ENCODE results near the gene ALX4. TPM values are rescaled to one million over a fixed set of nuclear protein-coding genes. Genes with fewer than 3 reads are reported as not detected.
A peak's percentile ranks its signal among the peaks of the same experiment; 100 is the strongest.

The ALX4 gene
- polyA plus RNA-seq, 3 donors = not detected

DNA sequence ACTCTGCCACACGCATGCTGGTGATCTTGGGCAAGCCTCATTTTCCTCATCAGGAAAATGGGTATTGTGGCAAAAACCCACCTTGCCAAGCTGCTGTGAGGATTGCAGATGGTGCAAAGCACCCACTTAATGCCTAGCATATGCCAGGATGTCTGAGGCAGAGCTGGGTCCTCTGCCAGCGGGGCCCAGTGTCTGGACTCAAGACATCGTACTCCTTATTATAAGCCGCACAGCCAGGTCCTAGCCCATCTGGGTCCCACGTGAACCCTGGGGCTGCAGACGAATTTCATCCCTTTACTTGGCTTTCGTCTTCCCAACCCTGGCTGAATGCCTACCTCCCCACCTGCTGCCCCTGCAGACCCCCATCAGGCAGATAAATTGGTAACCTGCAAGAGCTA, 34.5 kb upstream of the ALX4 start:
- no peaks in the 10 kb centered on the region for H3K4me1 ChIP-seq (ENCODE audit: control insufficient read depth in 1 of 2, insufficient read depth in 2 of 2, low read length in 2 of 2)
- H3K4me3 ChIP-seq (replicated peaks in 1 of 3; ENCODE audit: low read depth in 2 of 3, low read length in 3 of 3) = no peak overlapping the region
- H3K36me3 Mint-ChIP-seq = no peaks in the 10 kb centered on the region
- no peaks in the 10 kb centered on the region for H3K9me3 ChIP-seq (replicated peaks in 1 of 2; ENCODE audit: control insufficient read depth in 1 of 2, insufficient read depth in 1 of 2, low read length in 2 of 2)
- no peaks in the 10 kb centered on the region for H3K4me1 Mint-ChIP-seq
- no peaks in the 10 kb centered on the region for H3K36me3 ChIP-seq (replicated peaks in 1 of 2; ENCODE audit: control insufficient read depth in 1 of 2, insufficient read depth in 2 of 2, low read length in 2 of 2)
- no peaks in the 10 kb centered on the region for H4K20me1 ChIP-seq (ENCODE audit: insufficient read depth, low read length)
- H3K79me2 ChIP-seq (ENCODE audit: insufficient read depth, low read length) = no peaks in the 10 kb centered on the region
- peaks cover 6 to 22% (median 21%) of the 10 kb centered on the region in 3 donors for H3K27me3 Mint-ChIP-seq (ENCODE audit: low read depth in 3 of 3)
- no peak for DNase-seq
- H3K4me2 ChIP-seq (replicated peaks; ENCODE audit: extremely low read depth, low read length, poor library complexity, severe bottlenecking) = no peak overlapping the region
- no peak overlapping the region for H3K4me3 Mint-ChIP-seq
- TF ChIP-seq, protein P1, sequence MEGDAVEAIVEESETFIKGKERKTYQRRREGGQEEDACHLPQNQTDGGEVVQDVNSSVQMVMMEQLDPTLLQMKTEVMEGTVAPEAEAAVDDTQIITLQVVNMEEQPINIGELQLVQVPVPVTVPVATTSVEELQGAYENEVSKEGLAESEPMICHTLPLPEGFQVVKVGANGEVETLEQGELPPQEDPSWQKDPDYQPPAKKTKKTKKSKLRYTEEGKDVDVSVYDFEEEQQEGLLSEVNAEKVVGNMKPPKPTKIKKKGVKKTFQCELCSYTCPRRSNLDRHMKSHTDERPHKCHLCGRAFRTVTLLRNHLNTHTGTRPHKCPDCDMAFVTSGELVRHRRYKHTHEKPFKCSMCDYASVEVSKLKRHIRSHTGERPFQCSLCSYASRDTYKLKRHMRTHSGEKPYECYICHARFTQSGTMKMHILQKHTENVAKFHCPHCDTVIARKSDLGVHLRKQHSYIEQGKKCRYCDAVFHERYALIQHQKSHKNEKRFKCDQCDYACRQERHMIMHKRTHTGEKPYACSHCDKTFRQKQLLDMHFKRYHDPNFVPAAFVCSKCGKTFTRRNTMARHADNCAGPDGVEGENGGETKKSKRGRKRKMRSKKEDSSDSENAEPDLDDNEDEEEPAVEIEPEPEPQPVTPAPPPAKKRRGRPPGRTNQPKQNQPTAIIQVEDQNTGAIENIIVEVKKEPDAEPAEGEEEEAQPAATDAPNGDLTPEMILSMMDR (IDR thresholded peaks at IDR 0.05) = no peak
- intact Hi-C loops (cut with micrococcal nuclease) = loop anchor here in 1 of 2 donors (10.0 kb wide), 1 partner anchor 1070 kb away; no protein-coding TSS in a partner anchor
- 93% methylated on average over 4 of the region's 7 CpGs for WGBS (ENCODE audit: insufficient coverage)
- H3K9me3 Mint-ChIP-seq = no peaks in the 10 kb centered on the region
- H3K27ac ChIP-seq (ENCODE audit: low read depth in 1 of 2, low read length in 2 of 2) = no peak overlapping the region
- H3K27me3 ChIP-seq (ENCODE audit: control insufficient read depth in 2 of 2, insufficient read depth in 2 of 2, low read length in 2 of 2) = no peaks in the 10 kb centered on the region
- H2AFZ ChIP-seq (ENCODE audit: insufficient read depth, low read depth, low read length, poor library complexity, severe bottlenecking) = no peak overlapping the region
- H3K9ac ChIP-seq (ENCODE audit: insufficient read depth, low read length, poor library complexity, severe bottlenecking) = no peak overlapping the region
- H3K27ac Mint-ChIP-seq = peak overlapping the region in 1 of 7 donors; percentile 42

DNA sequence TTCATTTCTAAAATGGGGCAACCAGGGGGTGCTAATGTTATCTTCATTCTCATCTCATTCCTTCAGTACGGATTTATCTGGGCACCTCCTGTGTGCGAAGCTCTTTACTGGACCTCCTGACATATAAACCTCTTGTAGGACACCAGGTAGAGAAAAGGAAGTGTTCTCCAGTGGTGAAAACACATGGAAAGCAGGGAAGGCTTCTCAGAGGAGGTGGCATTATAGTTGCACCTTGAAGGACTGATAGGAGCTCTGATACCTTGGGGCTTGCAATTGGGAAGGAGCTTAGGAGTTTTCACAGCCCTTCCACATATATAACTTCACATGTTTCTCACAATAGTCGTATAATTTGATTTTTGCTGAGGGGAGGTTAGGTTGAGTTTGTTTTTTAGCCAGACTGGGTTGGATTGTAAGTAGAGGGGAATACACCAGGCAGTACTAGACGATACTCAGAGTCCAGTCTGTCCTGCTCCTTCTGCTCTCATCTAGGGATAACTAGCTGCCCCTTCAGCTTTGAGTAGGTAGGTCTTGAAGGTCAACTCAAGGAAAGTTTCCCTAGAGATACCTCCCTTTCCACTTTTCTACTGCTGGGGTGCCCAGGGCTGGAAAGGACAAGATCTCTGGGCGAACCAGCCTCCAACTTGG, 34.0 kb upstream of the ALX4 start:
- H3K4me2 ChIP-seq (replicated peaks; ENCODE audit: extremely low read depth, low read length, poor library complexity, severe bottlenecking) = no peak overlapping the region
- H3K4me3 Mint-ChIP-seq = no peak overlapping the region
- TF ChIP-seq, protein P1 (IDR thresholded peaks at IDR 0.05) = no peak
- H3K4me1 ChIP-seq (ENCODE audit: control insufficient read depth in 1 of 2, insufficient read depth in 2 of 2, low read length in 2 of 2) = no peaks in the 10 kb centered on the region
- no peak for DNase-seq
- H3K9me3 Mint-ChIP-seq = no peaks in the 10 kb centered on the region
- intact Hi-C loops (cut with micrococcal nuclease) = loop anchor here in 1 of 2 donors (10.0 kb wide), 1 partner anchor 1071 kb away; no protein-coding TSS in a partner anchor
- no peak overlapping the region for H3K27ac ChIP-seq (ENCODE audit: low read depth in 1 of 2, low read length in 2 of 2)
- H3K27me3 ChIP-seq (ENCODE audit: control insufficient read depth in 2 of 2, insufficient read depth in 2 of 2, low read length in 2 of 2) = no peaks in the 10 kb centered on the region
- H3K36me3 Mint-ChIP-seq = no peaks in the 10 kb centered on the region
- no peaks in the 10 kb centered on the region for H3K9me3 ChIP-seq (replicated peaks in 1 of 2; ENCODE audit: control insufficient read depth in 1 of 2, insufficient read depth in 1 of 2, low read length in 2 of 2)
- H4K20me1 ChIP-seq (ENCODE audit: insufficient read depth, low read length) = no peaks in the 10 kb centered on the region
- H3K4me3 ChIP-seq (replicated peaks in 1 of 3; ENCODE audit: low read depth in 2 of 3, low read length in 3 of 3) = no peak overlapping the region
- 94% methylated on average over 2 of the region's 5 CpGs for WGBS (ENCODE audit: insufficient coverage)
- H2AFZ ChIP-seq (ENCODE audit: insufficient read depth, low read depth, low read length, poor library complexity, severe bottlenecking) = no peak overlapping the region
- H3K79me2 ChIP-seq (ENCODE audit: insufficient read depth, low read length) = no peaks in the 10 kb centered on the region
- H3K36me3 ChIP-seq (replicated peaks in 1 of 2; ENCODE audit: control insufficient read depth in 1 of 2, insufficient read depth in 2 of 2, low read length in 2 of 2) = no peaks in the 10 kb centered on the region
- H3K4me1 Mint-ChIP-seq = no peaks in the 10 kb centered on the region
- H3K27ac Mint-ChIP-seq = no peak overlapping the region
- H3K27me3 Mint-ChIP-seq (ENCODE audit: low read depth in 3 of 3) = peaks cover 9 to 25% (median 21%) of the 10 kb centered on the region in 3 donors
- H3K9ac ChIP-seq (ENCODE audit: insufficient read depth, low read length, poor library complexity, severe bottlenecking) = no peak overlapping the region

Measured in CD14-positive monocyte (primary cell).